NOMO-1 treated with dmso at 0.1 percent for 144 hours (cell line): ENCODE data around the gene HCN2.
"Not testable (repeated sequence)": the region's sequence is repeated elsewhere in the genome, so short reads cannot be mapped to it uniquely, and the experiment has no call there.

Source experiments
- DNase-seq: peaks from one replicate; lab custom pipeline; 2025; ENCODE audit not compliant: unreplicated experiment; lab: John Stamatoyannopoulos, UW

HCN2 gene

GRCh38 chr19:602391-603301, 13.0 kb downstream of the HCN2 start:
- no peak for DNase-seq

- DNase-seq, result not testable (repeated sequence)
These were observed 13.6 kb downstream of the HCN2 start for GRCh38 chr19:603302-603639.

- DNase-seq, result not testable (repeated sequence)
These were observed 14.1 kb downstream of the HCN2 start for GRCh38 chr19:603779-604178.

GRCh38 chr19:604355-604754, 14.7 kb downstream of the HCN2 start:
- no peak for DNase-seq

GRCh38 chr19:605061-605971, 15.6 kb downstream of the HCN2 start:
- DNase-seq, result not testable (repeated sequence)

- DNase-seq, result no peak
These were observed 17.8 kb downstream of the HCN2 start for GRCh38 chr19:607301-608154.

GRCh38 chr19:608155-609003, 18.7 kb downstream of the HCN2 start:
- DNase-seq, result no peak

GRCh38 chr19:609004-609346, 19.3 kb downstream of the HCN2 start:
- no peak for DNase-seq

- DNase-seq, result no peak
These were observed 20.6 kb downstream of the HCN2 start for GRCh38 chr19:610071-610800.

GRCh38 chr19:610801-611480, 21.3 kb downstream of the HCN2 start:
- no peak for DNase-seq

GRCh38 chr19:611481-611868, 21.8 kb downstream of the HCN2 start:
- DNase-seq, result no peak

- no peak for DNase-seq
These were observed 23.3 kb downstream of the HCN2 start for GRCh38 chr19:612941-613340.

- DNase-seq, result no peak
These were observed 24.3 kb downstream of the HCN2 start for GRCh38 chr19:613732-614567.

- DNase-seq, result no peak
These were observed 25.9 kb downstream of the HCN2 start for GRCh38 chr19:615619-616018.

- DNase-seq, result no peak
These were observed 26.5 kb downstream of the HCN2 start for GRCh38 chr19:616062-616700.

GRCh38 chr19:616747-617526, 27.3 kb downstream of the HCN2 start:
- DNase-seq, result no peak
